Stimulated activated CD4-positive, alpha-beta T cell treated with anti-CD3 and anti-CD28 coated beads, Interleukin-4, amount 100 ng/mL, for 48 hours (primary cell): ENCODE measurements around the gene MON1B.

Experiments
- DNase-seq, 2 donors: peaks; one replicate each; pipeline ENCODE4 v3.0.0-alpha.2; 2020; ENCODE audit warnings: low read depth in 2 of 2

Gene MON1B

GRCh38 chr16:77246150-77246549, 55.2 kb downstream of the MON1B start:
- no peak for DNase-seq

DNA sequence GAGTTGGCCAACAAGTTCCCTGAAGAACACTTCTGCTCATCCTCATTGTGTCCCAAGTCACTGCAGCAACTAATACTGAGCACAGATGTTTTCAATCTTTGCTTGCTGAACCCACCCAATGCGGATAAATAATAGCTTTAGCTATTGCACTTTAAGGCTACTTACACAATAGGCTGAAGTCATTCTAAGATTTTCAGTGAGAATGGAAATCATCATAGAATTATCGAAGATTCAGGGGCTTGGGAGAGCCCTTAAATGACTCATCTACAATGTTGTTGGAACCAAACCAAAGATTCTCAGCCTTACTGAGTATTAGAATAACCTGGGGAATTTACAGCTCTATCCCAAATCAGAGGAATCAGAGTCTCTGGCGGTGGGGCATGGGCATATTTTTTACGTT, 59.4 kb downstream of the MON1B start:
- DNase-seq, result no peak
